KBM-7 (cell line): ENCODE data around the gene CREM.

Source experiments
- DNase-seq: peaks from one replicate; pipeline ENCODE4 v3.0.0-alpha.2; 2015
- in situ Hi-C: fragments of 300-500 bp; cut with MboI; formaldehyde crosslinking; loops from 2 replicates; pipeline ENCODE4 v1.14.3; 2020; ENCODE audit warnings: low sequenced_read_pairs, low pct_unique_long_range_greater_than_20kb, mixed read lengths

CREM gene

GRCh38 chr10:35132727-35133126 is 6.1 kb downstream of the CREM start:
- in situ Hi-C loops: no loop called here
- DNase-seq: no peak

GRCh38 chr10:35133586-35133985 is 6.9 kb downstream of the CREM start:
- DNase-seq: no peak
- in situ Hi-C loops: no loop called here

- DNase-seq: no peak
Measured at GRCh38 chr10:35135861-35136260, 9.2 kb downstream of the CREM start.

GRCh38 chr10:35136263-35136815 is 9.7 kb downstream of the CREM start:
- in situ Hi-C loops: no loop called here
- peak; percentile 26 for DNase-seq

More at GRCh38 chr10:35135861-35136260, 9.2 kb downstream of the CREM start:
- in situ Hi-C loops: no loop called here

- no peak for DNase-seq
- in situ Hi-C loops: no loop called here
Measured at GRCh38 chr10:35140126-35140525, 13.5 kb downstream of the CREM start.

GRCh38 chr10:35140727-35141126 is 14.1 kb downstream of the CREM start:
- in situ Hi-C loops: no loop called here

GRCh38 chr10:35150308-35150707 is 23.7 kb downstream of the CREM start:
- DNase-seq: no peak
- in situ Hi-C loops: no loop called here

More at GRCh38 chr10:35140727-35141126, 14.1 kb downstream of the CREM start:
- DNase-seq: no peak

- in situ Hi-C loops: no loop called here
- no peak for DNase-seq
Measured at GRCh38 chr10:35152992-35153391, 26.3 kb downstream of the CREM start.

- in situ Hi-C loops: no loop called here
- DNase-seq: no peak
Measured at GRCh38 chr10:35153716-35154115, 27.1 kb downstream of the CREM start.

- no peak for DNase-seq
- in situ Hi-C loops: no loop called here
Measured at GRCh38 chr10:35160743-35161142, 34.1 kb downstream of the CREM start.

GRCh38 chr10:35161906-35162305 is 35.3 kb downstream of the CREM start:
- no peak for DNase-seq
- in situ Hi-C loops: no loop called here

GRCh38 chr10:35165136-35165535 is 38.5 kb downstream of the CREM start:
- in situ Hi-C loops: no loop called here

GRCh38 chr10:35165811-35166210 is 39.2 kb downstream of the CREM start:
- in situ Hi-C loops: no loop called here
- no peak for DNase-seq

More at GRCh38 chr10:35165136-35165535, 38.5 kb downstream of the CREM start:
- DNase-seq: no peak

- in situ Hi-C loops: no loop called here
- no peak for DNase-seq
Measured at GRCh38 chr10:35166607-35167006, 40.0 kb downstream of the CREM start.

GRCh38 chr10:35167342-35167741 is 40.7 kb downstream of the CREM start:
- no peak for DNase-seq
- in situ Hi-C loops: no loop called here

GRCh38 chr10:35172146-35172545 is 45.5 kb downstream of the CREM start:
- no peak for DNase-seq
- in situ Hi-C loops: no loop called here

- in situ Hi-C loops: no loop called here
- DNase-seq: no peak
Measured at GRCh38 chr10:35172574-35172973, 45.9 kb downstream of the CREM start.

- in situ Hi-C loops: no loop called here
- DNase-seq: no peak
Measured at GRCh38 chr10:35178331-35178730, 51.7 kb downstream of the CREM start.

- no peak for DNase-seq
- in situ Hi-C loops: no loop called here
Measured at GRCh38 chr10:35182631-35183510, 56.2 kb downstream of the CREM start.

GRCh38 chr10:35184527-35185171 is 58.0 kb downstream of the CREM start:
- in situ Hi-C loops: no loop called here
- no peak for DNase-seq
